C4-2B (cell line): Measurements from ENCODE around the gene MMP25.
A peak's percentile ranks its signal among the peaks of the same experiment; 100 is the strongest.

Experiments
- H3K27ac ChIP-seq: fragments of 450-650 bp; 2 replicates; pipeline ENCODE4 v1.5.1; 2017
- CTCF ChIP-seq: fragments of 450-650 bp; conservative IDR thresholded peaks from 2 replicates; pipeline ENCODE4 v1.5.1; 2017; ENCODE audit warnings: mild to moderate bottlenecking
- ZFX ChIP-seq: fragments of 450-650 bp; IDR thresholded peaks from 2 replicates; pipeline ENCODE4 v1.6.1; 2017

MMP25 gene

GRCh38 chr16:3099732-3100499, 53.6 kb downstream of the MMP25 start:
- no peak for TF ChIP-seq ZFX
- no peak for TF ChIP-seq CTCF
- peak overlapping the region; percentile 25; the same call in 1 of the 2 replicates for H3K27ac ChIP-seq

- TF ChIP-seq ZFX (no peak), CTCF (peak; percentile 81)
- H3K27ac ChIP-seq = no peak overlapping the region
Measured at GRCh38 chr16:3101018-3101840, 54.9 kb downstream of the MMP25 start.

- H3K27ac ChIP-seq = no peak overlapping the region
- TF ChIP-seq CTCF (no peak), ZFX (no peak)
Measured at GRCh38 chr16:3101841-3102470, 55.6 kb downstream of the MMP25 start.

- H3K27ac ChIP-seq = peak overlapping the region; percentile 93
- TF ChIP-seq CTCF (no peak), ZFX (peak; percentile 56; the same call in 1 of the 2 replicates)
Measured at GRCh38 chr16:3106205-3106928, 60.0 kb downstream of the MMP25 start.
